Neural cell (in vitro differentiated cells): ENCODE measurements around the gene TFCP2L1. TPM values are rescaled to one million over a fixed set of nuclear protein-coding genes. Genes with fewer than 3 reads are reported as not detected.

Experiments used
- H2AFZ ChIP-seq: fragments of 200-600, 300-800 bp; sonication (generic), shearing (Covaris generic); 2 replicates; pipeline ENCODE4 v1.6.0; 2014; ENCODE audit warnings: low read depth, mild to moderate bottlenecking, antibody characterized with exemption, low read length, moderate library complexity
- H3F3A ChIP-seq: fragments of 200-600 bp; shearing (Covaris generic); 2 replicates; pipeline ENCODE4 v1.6.1; 2016; ENCODE audit warnings: mild to moderate bottlenecking, moderate library complexity, mixed read lengths, antibody characterized with exemption, low read length; ENCODE audit not compliant: insufficient read depth, poor library complexity, severe bottlenecking
- H3K27ac ChIP-seq: fragments of 200-600, 300-800 bp; sonication (generic), shearing (Covaris generic); 2 replicates; pipeline ENCODE4 v1.5.1; 2014; ENCODE audit warnings: mild to moderate bottlenecking, low read length, moderate library complexity
- H3K27me3 ChIP-seq: fragments of 300-800, 200-600 bp; sonication (generic), shearing (Covaris generic); 2 replicates; pipeline ENCODE4 v1.6.0; 2014; ENCODE audit warnings: mild to moderate bottlenecking, low read depth, low read length, moderate library complexity; ENCODE audit not compliant: insufficient read depth
- H3K36me3 ChIP-seq: fragments of 300-800, 200-600 bp; sonication (generic), shearing (Covaris generic); 2 replicates; pipeline ENCODE4 v1.5.1; 2014; ENCODE audit warnings: mild to moderate bottlenecking, antibody characterized with exemption, low read length, moderate library complexity; ENCODE audit not compliant: insufficient read depth
- H3K4me2 ChIP-seq: fragments of 300-800, 200-600 bp; sonication (generic), shearing (Covaris generic); 2 replicates; pipeline ENCODE4 v1.6.0; 2014; ENCODE audit warnings: mild to moderate bottlenecking, low read length
- H3K4me3 ChIP-seq: fragments of 300-800, 200-600 bp; sonication (generic), shearing (Covaris generic); 2 replicates; pipeline ENCODE4 v1.5.1; 2014; ENCODE audit warnings: mild to moderate bottlenecking, low read length, moderate library complexity
- H3K79me2 ChIP-seq: fragments of 200-600 bp; shearing (Covaris generic); replicated peaks from 2 replicates; pipeline ENCODE4 v1.6.0; 2014; ENCODE audit warnings: mild to moderate bottlenecking, low read length, moderate library complexity; ENCODE audit not compliant: insufficient read depth
- H3K9ac ChIP-seq: fragments of 300-800, 200-600 bp; sonication (generic), shearing (Covaris generic); 2 replicates; pipeline ENCODE4 v1.6.1; 2016; ENCODE audit warnings: mild to moderate bottlenecking, low read length, mixed read lengths
- H3K9me2 ChIP-seq: fragments of 200-600 bp; shearing (Covaris generic); 2 replicates; pipeline ENCODE4 v1.6.1; 2016; ENCODE audit warnings: mild to moderate bottlenecking, low read length, mixed read lengths; ENCODE audit not compliant: insufficient read depth
- H3K9me3 ChIP-seq: fragments of 200-600, 300-800 bp; sonication (generic), shearing (Covaris generic); 2 replicates; pipeline ENCODE4 v1.6.1; 2016; ENCODE audit warnings: mild to moderate bottlenecking, mixed run types, low read length, moderate library complexity, mixed read lengths
- H4K20me1 ChIP-seq: fragments of 200-600 bp; shearing (Covaris generic); 2 replicates; pipeline ENCODE4 v1.6.1; 2016; ENCODE audit warnings: mild to moderate bottlenecking, mixed run types; ENCODE audit not compliant: insufficient read depth
- EP300 ChIP-seq: fragments of 450-650 bp; conservative IDR thresholded peaks from 2 replicates; pipeline ENCODE4 v1.6.1; 2014; ENCODE audit warnings: antibody characterized with exemption, mild to moderate bottlenecking, moderate library complexity; ENCODE audit not compliant: poor library complexity, severe bottlenecking
- EZH2 ChIP-seq: fragments of 200-600, 300-800 bp; shearing (Covaris generic), sonication (generic); IDR thresholded peaks from 2 replicates; pipeline ENCODE4 v1.6.1; 2014; ENCODE audit warnings: antibody characterized with exemption, low read length, borderline replicate concordance, mild to moderate bottlenecking; ENCODE audit not compliant: insufficient read depth, poor library complexity, severe bottlenecking
- MXI1 ChIP-seq: fragments of 450-650 bp; conservative IDR thresholded peaks from 2 replicates; pipeline ENCODE4 v1.6.1; 2014; ENCODE audit warnings: antibody characterized with exemption, mild to moderate bottlenecking; ENCODE audit not compliant: poor library complexity, severe bottlenecking
- POLR2AphosphoS5 ChIP-seq: IDR thresholded peaks from 2 replicates; pipeline ENCODE4 v1.6.1; 2012
- RAD21 ChIP-seq: fragments of 450-650 bp; conservative IDR thresholded peaks from 2 replicates; pipeline ENCODE4 v1.6.1; 2014; ENCODE audit warnings: antibody characterized with exemption, mild to moderate bottlenecking, moderate library complexity
- SMC3 ChIP-seq: fragments of 450-650 bp; conservative IDR thresholded peaks from 2 replicates; pipeline ENCODE4 v1.6.1; 2014; ENCODE audit warnings: antibody characterized with exemption, mild to moderate bottlenecking, moderate library complexity; ENCODE audit not compliant: poor library complexity
- TAF1 ChIP-seq: IDR thresholded peaks from 2 replicates; pipeline ENCODE4 v1.6.1; 2012; ENCODE audit warnings: low read depth
- polyA plus RNA-seq: library from polyadenylated mRNA; depleted of rRNA; stranded (reverse); fragments of >200 nt; gene quantifications from 2 replicates; pipeline ENCODE4 v1.2.3, GENCODE V29; 2014
- TF ChIP-seq, protein P1 (sequence below): IDR thresholded peaks from 2 replicates; pipeline ENCODE4 v1.6.1; 2012; ENCODE audit warnings: borderline replicate concordance
- TF ChIP-seq, protein P2 (sequence below): fragments of 450-650 bp; IDR thresholded peaks from 2 replicates; pipeline ENCODE4 v1.5.1; 2014; ENCODE audit warnings: antibody characterized with exemption, mild to moderate bottlenecking, moderate library complexity; ENCODE audit not compliant: poor library complexity, severe bottlenecking

The TFCP2L1 gene
- polyA plus RNA-seq, 1 donor from 2014 or later, result 0.04 TPM

DNA sequence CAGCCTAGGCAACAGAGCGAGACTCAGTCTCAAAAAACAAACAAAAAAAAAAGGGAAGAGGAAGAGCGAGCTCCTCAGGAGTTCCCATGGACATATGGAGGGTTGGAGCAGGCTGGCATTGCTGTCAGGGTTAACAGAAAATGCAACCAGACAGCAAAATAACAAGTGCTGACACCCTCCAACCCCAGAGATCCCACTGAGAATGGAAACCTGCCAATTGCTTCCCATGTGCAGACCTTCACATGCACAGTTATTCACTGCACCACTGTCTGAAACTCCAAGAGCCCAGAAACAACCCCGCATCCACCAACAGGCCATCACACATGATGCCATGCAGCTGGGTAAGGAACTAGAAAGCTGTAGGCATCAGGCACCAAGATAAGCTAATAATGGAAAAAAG, 43.5 kb downstream of the TFCP2L1 start:
- no peaks in the 10 kb centered on the region for H4K20me1 ChIP-seq
- TF ChIP-seq POLR2AphosphoS5 (no peak), MXI1 (no peak), RAD21 (no peak), TAF1 (no peak), SMC3 (no peak), EP300 (no peak), EZH2 (no peak)
- TF ChIP-seq, protein P1, sequence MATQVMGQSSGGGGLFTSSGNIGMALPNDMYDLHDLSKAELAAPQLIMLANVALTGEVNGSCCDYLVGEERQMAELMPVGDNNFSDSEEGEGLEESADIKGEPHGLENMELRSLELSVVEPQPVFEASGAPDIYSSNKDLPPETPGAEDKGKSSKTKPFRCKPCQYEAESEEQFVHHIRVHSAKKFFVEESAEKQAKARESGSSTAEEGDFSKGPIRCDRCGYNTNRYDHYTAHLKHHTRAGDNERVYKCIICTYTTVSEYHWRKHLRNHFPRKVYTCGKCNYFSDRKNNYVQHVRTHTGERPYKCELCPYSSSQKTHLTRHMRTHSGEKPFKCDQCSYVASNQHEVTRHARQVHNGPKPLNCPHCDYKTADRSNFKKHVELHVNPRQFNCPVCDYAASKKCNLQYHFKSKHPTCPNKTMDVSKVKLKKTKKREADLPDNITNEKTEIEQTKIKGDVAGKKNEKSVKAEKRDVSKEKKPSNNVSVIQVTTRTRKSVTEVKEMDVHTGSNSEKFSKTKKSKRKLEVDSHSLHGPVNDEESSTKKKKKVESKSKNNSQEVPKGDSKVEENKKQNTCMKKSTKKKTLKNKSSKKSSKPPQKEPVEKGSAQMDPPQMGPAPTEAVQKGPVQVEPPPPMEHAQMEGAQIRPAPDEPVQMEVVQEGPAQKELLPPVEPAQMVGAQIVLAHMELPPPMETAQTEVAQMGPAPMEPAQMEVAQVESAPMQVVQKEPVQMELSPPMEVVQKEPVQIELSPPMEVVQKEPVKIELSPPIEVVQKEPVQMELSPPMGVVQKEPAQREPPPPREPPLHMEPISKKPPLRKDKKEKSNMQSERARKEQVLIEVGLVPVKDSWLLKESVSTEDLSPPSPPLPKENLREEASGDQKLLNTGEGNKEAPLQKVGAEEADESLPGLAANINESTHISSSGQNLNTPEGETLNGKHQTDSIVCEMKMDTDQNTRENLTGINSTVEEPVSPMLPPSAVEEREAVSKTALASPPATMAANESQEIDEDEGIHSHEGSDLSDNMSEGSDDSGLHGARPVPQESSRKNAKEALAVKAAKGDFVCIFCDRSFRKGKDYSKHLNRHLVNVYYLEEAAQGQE, result no peak
- TF ChIP-seq, protein P2, sequence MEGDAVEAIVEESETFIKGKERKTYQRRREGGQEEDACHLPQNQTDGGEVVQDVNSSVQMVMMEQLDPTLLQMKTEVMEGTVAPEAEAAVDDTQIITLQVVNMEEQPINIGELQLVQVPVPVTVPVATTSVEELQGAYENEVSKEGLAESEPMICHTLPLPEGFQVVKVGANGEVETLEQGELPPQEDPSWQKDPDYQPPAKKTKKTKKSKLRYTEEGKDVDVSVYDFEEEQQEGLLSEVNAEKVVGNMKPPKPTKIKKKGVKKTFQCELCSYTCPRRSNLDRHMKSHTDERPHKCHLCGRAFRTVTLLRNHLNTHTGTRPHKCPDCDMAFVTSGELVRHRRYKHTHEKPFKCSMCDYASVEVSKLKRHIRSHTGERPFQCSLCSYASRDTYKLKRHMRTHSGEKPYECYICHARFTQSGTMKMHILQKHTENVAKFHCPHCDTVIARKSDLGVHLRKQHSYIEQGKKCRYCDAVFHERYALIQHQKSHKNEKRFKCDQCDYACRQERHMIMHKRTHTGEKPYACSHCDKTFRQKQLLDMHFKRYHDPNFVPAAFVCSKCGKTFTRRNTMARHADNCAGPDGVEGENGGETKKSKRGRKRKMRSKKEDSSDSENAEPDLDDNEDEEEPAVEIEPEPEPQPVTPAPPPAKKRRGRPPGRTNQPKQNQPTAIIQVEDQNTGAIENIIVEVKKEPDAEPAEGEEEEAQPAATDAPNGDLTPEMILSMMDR, result no peak
- no peaks in the 10 kb centered on the region for H3K79me2 ChIP-seq
- no peaks in the 10 kb centered on the region for H3K27me3 ChIP-seq
- H3K9me3 ChIP-seq, result no peaks in the 10 kb centered on the region
- no peak overlapping the region for H2AFZ ChIP-seq
- H3K36me3 ChIP-seq, result no peaks in the 10 kb centered on the region
- H3K9ac ChIP-seq, result no peak overlapping the region
- H3K27ac ChIP-seq, result no peak overlapping the region
- H3K4me3 ChIP-seq, result no peak overlapping the region
- H3F3A ChIP-seq, result no peaks in the 10 kb centered on the region
- no peak overlapping the region for H3K4me2 ChIP-seq
- no peaks in the 10 kb centered on the region for H3K9me2 ChIP-seq

DNA sequence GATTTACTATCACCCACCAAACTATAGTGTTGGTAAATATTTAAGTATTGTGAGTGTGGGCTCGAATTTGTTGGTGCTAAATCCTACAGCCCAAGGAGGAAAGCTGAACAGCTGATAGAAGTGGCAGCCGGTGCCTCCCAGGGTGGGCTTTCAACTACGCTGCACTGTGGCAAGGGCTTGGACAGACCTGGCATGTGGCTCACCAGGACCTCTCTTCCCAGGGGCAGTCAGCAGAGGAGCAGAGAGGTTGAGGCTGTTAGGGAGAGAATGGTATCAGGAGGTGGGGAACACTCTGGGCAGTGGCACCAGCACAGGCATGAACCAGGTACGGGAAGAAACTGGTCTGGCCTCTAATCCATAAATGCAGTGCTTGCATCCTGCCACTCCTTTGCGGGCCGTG, 44.6 kb downstream of the TFCP2L1 start:
- TF ChIP-seq RAD21 (no peak), EZH2 (no peak), SMC3 (no peak), POLR2AphosphoS5 (no peak), MXI1 (no peak), TAF1 (no peak), EP300 (no peak)
- TF ChIP-seq, protein P1, result no peak
- TF ChIP-seq, protein P2, result no peak
- no peak overlapping the region for H3K9ac ChIP-seq
- no peaks in the 10 kb centered on the region for H3F3A ChIP-seq
- H3K9me3 ChIP-seq, result no peaks in the 10 kb centered on the region
- no peak overlapping the region for H2AFZ ChIP-seq
- no peak overlapping the region for H3K27ac ChIP-seq
- no peaks in the 10 kb centered on the region for H4K20me1 ChIP-seq
- H3K27me3 ChIP-seq, result no peaks in the 10 kb centered on the region
- no peaks in the 10 kb centered on the region for H3K9me2 ChIP-seq
- no peak overlapping the region for H3K4me3 ChIP-seq
- no peaks in the 10 kb centered on the region for H3K79me2 ChIP-seq
- H3K36me3 ChIP-seq, result no peaks in the 10 kb centered on the region
- no peak overlapping the region for H3K4me2 ChIP-seq
